HepG2 (cell line): ENCODE data around the gene THOC2. TPM values are rescaled to one million over a fixed set of nuclear protein-coding genes. Genes with fewer than 3 reads are reported as not detected.

Experiments used
- CCAR2 ChIP-seq: fragments of 200-400 bp; formaldehyde crosslinking; optimal IDR thresholded peaks from 2 replicates; pipeline ENCODE3; 2018; ENCODE audit warnings: low read depth, mild to moderate bottlenecking, low read length, moderate library complexity
- E2F5 ChIP-seq: sonication (generic); formaldehyde crosslinking; conservative IDR thresholded peaks from 2 replicates; pipeline ENCODE4 v1.4.0; 2020; ENCODE audit warnings: missing genetic modification reagents
- ELF1 ChIP-seq: sonication (generic); formaldehyde crosslinking; IDR thresholded peaks from 2 replicates; pipeline ENCODE4 v1.4.0; 2020; ENCODE audit warnings: missing genetic modification reagents
- HOMEZ ChIP-seq: IDR thresholded peaks from 2 replicates; pipeline ENCODE4 v1.6.1; 2016; ENCODE audit warnings: low read depth
- KAT2B ChIP-seq: fragments of 150-350 bp; IDR thresholded peaks from 2 replicates; pipeline ENCODE4 v1.6.1; 2014; ENCODE audit warnings: low read depth, low read length, borderline replicate concordance
- KMT2B ChIP-seq: IDR thresholded peaks from 2 replicates; pipeline ENCODE4 v1.6.1; 2016; ENCODE audit warnings: missing genetic modification reagents, missing compliant biosample characterization
- MAFK ChIP-seq, 2 experiments: IDR thresholded peaks in 1 of 2; conservative IDR thresholded peaks in 1 of 2; 2 replicates each; pipeline ENCODE4 v1.6.1; 2011; ENCODE audit warnings: improper control_type of control experiment in 2 of 2, low read length in 2 of 2
- PATZ1 ChIP-seq: sonication (generic); formaldehyde crosslinking; IDR thresholded peaks from 2 replicates; pipeline ENCODE4 v1.4.0; 2020; ENCODE audit warnings: missing genetic modification reagents
- PAX8 ChIP-seq: sonication (generic); formaldehyde crosslinking; IDR thresholded peaks from 2 replicates; pipeline ENCODE4 v1.8.0; 2022; ENCODE audit warnings: mild to moderate bottlenecking, missing genetic modification reagents, borderline replicate concordance
- SMYD3 ChIP-seq: sonication (generic); formaldehyde crosslinking; IDR thresholded peaks from 2 replicates; pipeline ENCODE4 v1.8.1; 2023; ENCODE audit warnings: mild to moderate bottlenecking, missing genetic modification reagents
- SPEN ChIP-seq: sonication (generic); formaldehyde crosslinking; IDR thresholded peaks from 2 replicates; pipeline ENCODE4 v1.5.1; 2020; ENCODE audit warnings: low read depth, mild to moderate bottlenecking, missing genetic modification reagents
- ZBED4 ChIP-seq: sonication (generic); formaldehyde crosslinking; IDR thresholded peaks from 2 replicates; pipeline ENCODE4 v1.4.0; 2020; ENCODE audit warnings: missing genetic modification reagents, borderline replicate concordance
- ZBTB46 ChIP-seq: sonication (generic); formaldehyde crosslinking; IDR thresholded peaks from 2 replicates; pipeline ENCODE4 v1.4.0; 2020; ENCODE audit warnings: mild to moderate bottlenecking, missing genetic modification reagents, borderline replicate concordance
- ZMYM3 ChIP-seq: sonication (generic); formaldehyde crosslinking; IDR thresholded peaks from 2 replicates; pipeline ENCODE4 v1.5.1; 2020; ENCODE audit warnings: mild to moderate bottlenecking, missing genetic modification reagents
- ZNF160 ChIP-seq: sonication (generic); formaldehyde crosslinking; IDR thresholded peaks from 2 replicates; pipeline ENCODE4 v1.8.0; 2022; ENCODE audit warnings: mild to moderate bottlenecking, inconsistent platforms, missing genetic modification reagents
- ZNF235 ChIP-seq: sonication (generic); formaldehyde crosslinking; IDR thresholded peaks from 2 replicates; pipeline ENCODE4 v1.8.1; 2023; ENCODE audit warnings: mild to moderate bottlenecking, missing genetic modification reagents, borderline replicate concordance
- ZNF317 ChIP-seq: sonication (generic); formaldehyde crosslinking; IDR thresholded peaks from 2 replicates; pipeline ENCODE4 v1.5.0; 2020; ENCODE audit warnings: mild to moderate bottlenecking, missing genetic modification reagents
- ZNF709 ChIP-seq: sonication (generic); formaldehyde crosslinking; IDR thresholded peaks from 2 replicates; pipeline ENCODE4 v1.5.0; 2020; ENCODE audit warnings: mild to moderate bottlenecking, missing genetic modification reagents
- ZNF776 ChIP-seq: sonication (generic); formaldehyde crosslinking; IDR thresholded peaks from 2 replicates; pipeline ENCODE4 v1.4.0; 2020; ENCODE audit warnings: mild to moderate bottlenecking, missing genetic modification reagents
- polyA plus RNA-seq, 8 experiments: library from polyadenylated mRNA; depleted of rRNA in 3 of 8; stranded (reverse) in 7 of 8; unstranded in 1 of 8; fragments of >200 nt; fragmentation: Illumina TruSeq in 4 of 8; extraction: Trizol in 4 of 8; gene quantifications; 2 replicates each; pipeline versions ENCODE4 v1.2.1 to v1.2.3, GENCODE V29; 2011 to 2016; ENCODE audit warnings: low read depth in 4 of 8, missing spikeins in 1 of 8, mixed read lengths in 1 of 8; ENCODE audit not compliant: insufficient read depth in 1 of 8
- total RNA-seq, 5 experiments: library from RNA; depleted of rRNA; stranded (reverse); fragments of >200 nt; fragmentation: Illumina TruSeq; extraction: Trizol; gene quantifications; 2 replicates each; pipeline ENCODE4 v1.2.3, GENCODE V29; 2016; ENCODE audit warnings: low read depth in 1 of 5

Gene THOC2
- total and polyA plus RNA-seq, 2 of the 13 experiments (the other 11 are each of a cell fraction or from before 2014, with no cell fraction given), result 87.1 to 101 TPM

GRCh38 chrX:123732670-123733363, at the start of gene THOC2 (continued):
- TF ChIP-seq KMT2B (CRISPR knock-in tag) (peak; percentile 67; the same call in 1 of the 2 replicates), ZNF776 (no peak), ZNF235 (CRISPR knock-in tag) (no peak), HOMEZ (CRISPR knock-in tag) (peak; percentile 91), KAT2B (no peak), ZNF317 (0 out of 2 replicates have a peak, but pooled peaks have one; percentile 27), CCAR2 (no peak), ELF1 (CRISPR knock-in tag) (peak; percentile 34; the same call in 1 of the 2 replicates), ZBED4 (CRISPR knock-in tag) (no peak), ZNF160 (CRISPR knock-in tag) (no peak), ZMYM3 (peak; percentile 56; the same call in 1 of the 2 replicates), SPEN (CRISPR knock-in tag) (peak; percentile 32; the same call in 1 of the 2 replicates), SMYD3 (CRISPR knock-in tag) (no peak), E2F5 (CRISPR knock-in tag) (peak; percentile 49; the same call in 1 of the 2 replicates), PAX8 (CRISPR knock-in tag) (no peak), MAFK (conservative IDR thresholded peaks at IDR 0.05 in 1 of 2, IDR thresholded peaks at IDR 0.05 in 1 of 2; ENCODE audit: low read length in 2 of 2) (no peak), ZBTB46 (CRISPR knock-in tag) (no peak), PATZ1 (no peak), ZNF709 (CRISPR knock-in tag) (no peak; the same call in 1 of the 2 replicates)
